ENCODE measurements around the gene RPP30. TPM values are rescaled to one million over a fixed set of nuclear protein-coding genes. Genes with fewer than 3 reads are reported as not detected.

RPP30 gene
- total RNA-seq, 1 experiment from 2014 or later: 56.8 TPM

GRCh38 chr10:90915766-90916075 is 43.9 kb downstream of the RPP30 start:
- Histone ChIP-seq H3K4me2 (ENCODE audit: low read length) (no peak overlapping the region), H3K27me3 (ENCODE audit: insufficient read depth, low read length) (no peaks in the 10 kb centered on the region), H3K36me3 (ENCODE audit: control insufficient read depth in 1 of 2, insufficient read depth in 2 of 2, low read length in 2 of 2) (no peaks in the 10 kb centered on the region), H3K27ac (ENCODE audit: low read depth, low read length) (no peak overlapping the region), H3K9me3 (ENCODE audit: control insufficient read depth in 1 of 2, insufficient read depth in 1 of 2, low read depth in 1 of 2, low read length in 2 of 2) (no peaks in the 10 kb centered on the region), H3K4me3 (replicated peaks in 1 of 2; ENCODE audit: low read depth in 1 of 2, low read length in 2 of 2) (no peak overlapping the region), H3K9ac (ENCODE audit: low read length) (no peak overlapping the region), H4K20me1 (ENCODE audit: insufficient read depth) (no peaks in the 10 kb centered on the region), H2AFZ (ENCODE audit: low read depth, low read length, poor library complexity, severe bottlenecking) (no peak overlapping the region), H3K4me1 (ENCODE audit: control insufficient read depth in 1 of 2, insufficient read depth in 2 of 2, low read length in 2 of 2) (peaks cover 2% of the 10 kb centered on the region in 2 experiments; a peak in 3 of 4 replicates), H3K9me2 (ENCODE audit: insufficient read depth) (no peaks in the 10 kb centered on the region), H3K79me2 (ENCODE audit: insufficient read depth, low read length) (no peaks in the 10 kb centered on the region)
- intact Hi-C loops (cut with micrococcal nuclease): loop anchor here (10.0 kb wide), 1 partner anchor 719 kb away; the partner anchor contains the start of gene PPP1R3C
- CTCF ChIA-PET: no interaction called here
- RAD21 ChIA-PET (ENCODE audit: low non-redundant PET in 1 of 2, low total read pairs in 2 of 2, uncharacterized antibody in 2 of 2, unreplicated experiment in 2 of 2): no interaction called here
- POLR2A ChIA-PET: no interaction called here
- TF ChIP-seq FOSL1 (IDR thresholded peaks at IDR 0.05; ENCODE audit: low read depth) (no peak), RAD21 (IDR thresholded peaks at IDR 0.05; ENCODE audit: low read depth) (no peak), ELF1 (IDR thresholded peaks at IDR 0.05; ENCODE audit: borderline replicate concordance, low read depth) (no peak), TCF7L2 (IDR thresholded peaks at IDR 0.05; ENCODE audit: borderline replicate concordance, extremely low read depth, insufficient read depth, insufficient read length) (no peak), SP1 (IDR thresholded peaks at IDR 0.05; ENCODE audit: low read depth) (no peak), EZH2phosphoT487 (IDR thresholded peaks at IDR 0.05; ENCODE audit: borderline replicate concordance) (no peak), ZFX (IDR thresholded peaks at IDR 0.05) (no peak), POLR2AphosphoS5 (IDR thresholded peaks at IDR 0.05; ENCODE audit: low read depth, low read length) (no peak), ZNF274 (IDR thresholded peaks at IDR 0.05; ENCODE audit: low read depth, low read length) (no peak), ATF3 (IDR thresholded peaks at IDR 0.05) (no peak), EZH2 (IDR thresholded peaks at IDR 0.05) (no peak), REST (IDR thresholded peaks at IDR 0.05; ENCODE audit: low read depth) (no peak), CBX3 (IDR thresholded peaks at IDR 0.05; ENCODE audit: low read depth) (no peak), EGR1 (IDR thresholded peaks at IDR 0.05; ENCODE audit: low read depth) (no peak), SIN3A (IDR thresholded peaks at IDR 0.05; ENCODE audit: low read depth) (no peak), YY1 (IDR thresholded peaks at IDR 0.05; ENCODE audit: extremely low read depth, insufficient replicate concordance, low read depth, low read length) (no peak), CEBPB (IDR thresholded peaks at IDR 0.05; ENCODE audit: low read depth) (no peak), POLR2A (IDR thresholded peaks at IDR 0.05; ENCODE audit: borderline replicate concordance, extremely low read depth, insufficient read depth, insufficient read length) (no peak), MAX (IDR thresholded peaks at IDR 0.05) (no peak)
- ATAC-seq (no peak), DNase-seq (ENCODE audit: low read depth, low spot score) (no peak)
- no TSS peak for BruUV-seq (replicated peaks)

Measured in HCT116 (cell line).